GM18951 (cell line): Measurements from ENCODE around the gene TMEM201.

Experiments
- POLR2A ChIP-seq: IDR thresholded peaks from 4 replicates; pipeline ENCODE4 v1.6.1; 2011; ENCODE audit warnings: mild to moderate bottlenecking; ENCODE audit not compliant: insufficient read length, insufficient read depth; ENCODE audit errors: extremely low read depth
- in situ Hi-C: fragments of 300-500 bp; cut with MboI; formaldehyde crosslinking; loops from one replicate; pipeline ENCODE4 v1.12.0; 2022; ENCODE audit warnings: low sequenced_read_pairs, mixed read lengths, inconsistent platforms; ENCODE audit not compliant: unreplicated experiment

TMEM201 gene

GRCh38 chr1:9659328-9659727 lies 70.6 kb downstream of the TMEM201 start:
- no peak for TF ChIP-seq POLR2A
- in situ Hi-C loops = no loop called here

- TF ChIP-seq POLR2A = no peak
- in situ Hi-C loops = no loop called here
Measured at GRCh38 chr1:9663257-9663656, 74.5 kb downstream of the TMEM201 start.
